ENCODE results near the gene S100A7A.

GRCh38 chr1:153404768-153405167, 11.6 kb upstream of the S100A7A start:
- TF ChIP-seq REST (IDR thresholded peaks at IDR 0.05; ENCODE audit: borderline replicate concordance) (no peak), CTCF (IDR thresholded peaks at IDR 0.05; ENCODE audit: poor library complexity, severe bottlenecking) (no peak), EP300 (conservative IDR thresholded peaks at IDR 0.05; ENCODE audit: poor library complexity, severe bottlenecking) (no peak), POLR2AphosphoS5 (IDR thresholded peaks at IDR 0.05) (no peak), EZH2 (IDR thresholded peaks at IDR 0.05; ENCODE audit: borderline replicate concordance, insufficient read depth, low read length, poor library complexity, severe bottlenecking) (no peak)
